Suprapubic skin (tissue), 3 donors: ENCODE measurements around the gene FAR2.

ENCODE experiments used
- CTCF ChIP-seq, 2 donors: fragments of 200-600 bp in 1 of 2; fragments of 450-650 bp in 1 of 2; sonication (generic) in 1 of 2; IDR thresholded peaks; one replicate each; pipeline ENCODE4 v1.5.1; 2016 to 2019; ENCODE audit warnings: antibody characterized with exemption in 2 of 2, mild to moderate bottlenecking in 1 of 2, moderate library complexity in 1 of 2
- POLR2A ChIP-seq, 2 donors: fragments of 450-650 bp; IDR thresholded peaks; one replicate each; pipeline ENCODE4 v1.6.1; 2017; ENCODE audit warnings: antibody characterized with exemption in 2 of 2, mild to moderate bottlenecking in 2 of 2, moderate library complexity in 2 of 2

- TF ChIP-seq CTCF (IDR thresholded peaks at IDR 0.05) (no peak), POLR2A (IDR thresholded peaks at IDR 0.05) (no peak)
Observed at GRCh38 chr12:29278673-29279420, 129.8 kb downstream of the FAR2 start.
